Measurements from ENCODE around the gene KIRREL2.
A peak's percentile ranks its signal among the peaks of the same experiment; 100 is the strongest.

The KIRREL2 gene

GRCh38 chr19:35897706-35898451 is 41.2 kb downstream of the KIRREL2 start:
- DNase-seq (ENCODE audit: low spot score) = no peak
- TF ChIP-seq CTCF (IDR thresholded peaks at IDR 0.05; ENCODE audit: extremely low read depth, insufficient read depth, missing control alignments) = no peak
- in situ Hi-C loops (cut with MboI; ENCODE audit: low pct_unique_long_range_greater_than_20kb, low sequenced_read_pairs, unreplicated experiment) = no loop called here

- DNase-seq (ENCODE audit: low spot score) = no peak
- no peak for TF ChIP-seq CTCF (IDR thresholded peaks at IDR 0.05; ENCODE audit: extremely low read depth, insufficient read depth, missing control alignments)
- in situ Hi-C loops (cut with MboI; ENCODE audit: low pct_unique_long_range_greater_than_20kb, low sequenced_read_pairs, unreplicated experiment) = no loop called here
Observed at GRCh38 chr19:35898499-35898809, 41.7 kb downstream of the KIRREL2 start.

- TF ChIP-seq CTCF (IDR thresholded peaks at IDR 0.05; ENCODE audit: extremely low read depth, insufficient read depth, missing control alignments) = no peak
- peak; percentile 93 for DNase-seq (ENCODE audit: low spot score)
- in situ Hi-C loops (cut with MboI; ENCODE audit: low pct_unique_long_range_greater_than_20kb, low sequenced_read_pairs, unreplicated experiment) = no loop called here
Observed at GRCh38 chr19:35899547-35900214, 43.0 kb downstream of the KIRREL2 start.

- no peak for DNase-seq (ENCODE audit: low spot score)
- no peak for TF ChIP-seq CTCF (IDR thresholded peaks at IDR 0.05; ENCODE audit: extremely low read depth, insufficient read depth, missing control alignments)
- in situ Hi-C loops (cut with MboI; ENCODE audit: low pct_unique_long_range_greater_than_20kb, low sequenced_read_pairs, unreplicated experiment) = no loop called here
Observed at GRCh38 chr19:35901055-35901644, 44.4 kb downstream of the KIRREL2 start.

- in situ Hi-C loops (cut with MboI; ENCODE audit: low pct_unique_long_range_greater_than_20kb, low sequenced_read_pairs, unreplicated experiment) = no loop called here
- TF ChIP-seq CTCF (IDR thresholded peaks at IDR 0.05; ENCODE audit: extremely low read depth, insufficient read depth, missing control alignments) = no peak
- peak; percentile 61 for DNase-seq (ENCODE audit: low spot score)
Observed at GRCh38 chr19:35901854-35902661, 45.3 kb downstream of the KIRREL2 start, which contains the start of gene HCST. HCST (plus strand) TSS chr19:35902529; CDS start chr19:35902594, 65 bp downstream.

GRCh38 chr19:35902870-35903475 is 46.3 kb downstream of the KIRREL2 start:
- no peak for TF ChIP-seq CTCF (IDR thresholded peaks at IDR 0.05; ENCODE audit: extremely low read depth, insufficient read depth, missing control alignments)
- in situ Hi-C loops (cut with MboI; ENCODE audit: low pct_unique_long_range_greater_than_20kb, low sequenced_read_pairs, unreplicated experiment) = no loop called here
- no peak for DNase-seq (ENCODE audit: low spot score)

Measured in GM13977 (cell line).